ENCODE data around the gene MYO1D. TPM values are rescaled to one million over a fixed set of nuclear protein-coding genes. Genes with fewer than 3 reads are reported as not detected.

Gene MYO1D
- total RNA-seq, 1 donor, result 160 TPM

GRCh38 chr17:32763855-32764439 is 113.0 kb downstream of the MYO1D start:
- no peak for TF ChIP-seq CTCF (IDR thresholded peaks at IDR 0.05; ENCODE audit: extremely low read depth, low read depth, low read length)
- no peak overlapping the region for H2AFZ ChIP-seq (ENCODE audit: low read length)
- H3K79me2 ChIP-seq (ENCODE audit: insufficient read depth, low read length), result no peaks in the 10 kb centered on the region
- H3K9me3 ChIP-seq (ENCODE audit: low read depth, low read length), result no peaks in the 10 kb centered on the region
- no peaks in the 10 kb centered on the region for H3K36me3 ChIP-seq (ENCODE audit: insufficient read depth, low read length)
- no peak overlapping the region for H3K4me2 ChIP-seq (ENCODE audit: insufficient read depth, low read length)
- H3K4me1 ChIP-seq (ENCODE audit: insufficient read depth, low read length), result no peaks in the 10 kb centered on the region
- DNase-seq (ENCODE audit: insufficient read length, low spot score, missing footprints), result no peak
- no peaks in the 10 kb centered on the region for H4K20me1 ChIP-seq (ENCODE audit: insufficient read depth, low read length)
- no peaks in the 10 kb centered on the region for H3K27me3 ChIP-seq (ENCODE audit: insufficient read depth, low read length)
- H3K4me3 ChIP-seq (ENCODE audit: insufficient read depth, low read length), result no peak overlapping the region
- no peak overlapping the region for H3K27ac ChIP-seq (ENCODE audit: low read depth, low read length)

- no peak overlapping the region for H3K27ac ChIP-seq (ENCODE audit: low read depth, low read length)
- no peak overlapping the region for H2AFZ ChIP-seq (ENCODE audit: low read length)
- TF ChIP-seq CTCF (IDR thresholded peaks at IDR 0.05; ENCODE audit: extremely low read depth, low read depth, low read length), result no peak
- H3K36me3 ChIP-seq (ENCODE audit: insufficient read depth, low read length), result no peaks in the 10 kb centered on the region
- no peaks in the 10 kb centered on the region for H4K20me1 ChIP-seq (ENCODE audit: insufficient read depth, low read length)
- no peaks in the 10 kb centered on the region for H3K4me1 ChIP-seq (ENCODE audit: insufficient read depth, low read length)
- H3K4me2 ChIP-seq (ENCODE audit: insufficient read depth, low read length), result no peak overlapping the region
- H3K9me3 ChIP-seq (ENCODE audit: low read depth, low read length), result no peaks in the 10 kb centered on the region
- DNase-seq (ENCODE audit: insufficient read length, low spot score, missing footprints), result no peak
- no peak overlapping the region for H3K4me3 ChIP-seq (ENCODE audit: insufficient read depth, low read length)
- no peaks in the 10 kb centered on the region for H3K27me3 ChIP-seq (ENCODE audit: insufficient read depth, low read length)
- no peaks in the 10 kb centered on the region for H3K79me2 ChIP-seq (ENCODE audit: insufficient read depth, low read length)
Observed at GRCh38 chr17:32759476-32759875, 117.4 kb downstream of the MYO1D start.

GRCh38 chr17:32757963-32758362 is 119.0 kb downstream of the MYO1D start:
- H3K79me2 ChIP-seq (ENCODE audit: insufficient read depth, low read length), result no peaks in the 10 kb centered on the region
- H3K4me1 ChIP-seq (ENCODE audit: insufficient read depth, low read length), result no peaks in the 10 kb centered on the region
- H2AFZ ChIP-seq (ENCODE audit: low read length), result no peak overlapping the region
- TF ChIP-seq CTCF (IDR thresholded peaks at IDR 0.05; ENCODE audit: extremely low read depth, low read depth, low read length), result no peak
- no peaks in the 10 kb centered on the region for H3K36me3 ChIP-seq (ENCODE audit: insufficient read depth, low read length)
- no peaks in the 10 kb centered on the region for H4K20me1 ChIP-seq (ENCODE audit: insufficient read depth, low read length)
- no peak overlapping the region for H3K4me2 ChIP-seq (ENCODE audit: insufficient read depth, low read length)
- no peaks in the 10 kb centered on the region for H3K27me3 ChIP-seq (ENCODE audit: insufficient read depth, low read length)
- no peak for DNase-seq (ENCODE audit: insufficient read length, low spot score, missing footprints)
- H3K27ac ChIP-seq (ENCODE audit: low read depth, low read length), result no peak overlapping the region
- no peaks in the 10 kb centered on the region for H3K9me3 ChIP-seq (ENCODE audit: low read depth, low read length)
- no peak overlapping the region for H3K4me3 ChIP-seq (ENCODE audit: insufficient read depth, low read length)

- Histone ChIP-seq H3K36me3 (ENCODE audit: insufficient read depth, low read length) (no peaks in the 10 kb centered on the region), H3K9me3 (ENCODE audit: low read depth, low read length) (no peaks in the 10 kb centered on the region), H2AFZ (ENCODE audit: low read length) (no peak overlapping the region), H3K27me3 (ENCODE audit: insufficient read depth, low read length) (no peaks in the 10 kb centered on the region), H3K4me1 (ENCODE audit: insufficient read depth, low read length) (no peaks in the 10 kb centered on the region), H4K20me1 (ENCODE audit: insufficient read depth, low read length) (no peaks in the 10 kb centered on the region), H3K79me2 (ENCODE audit: insufficient read depth, low read length) (no peaks in the 10 kb centered on the region), H3K4me3 (ENCODE audit: insufficient read depth, low read length) (no peak overlapping the region), H3K4me2 (ENCODE audit: insufficient read depth, low read length) (no peak overlapping the region), H3K27ac (ENCODE audit: low read depth, low read length) (no peak overlapping the region)
- DNase-seq (ENCODE audit: insufficient read length, low spot score, missing footprints), result no peak
- TF ChIP-seq CTCF (IDR thresholded peaks at IDR 0.05; ENCODE audit: extremely low read depth, low read depth, low read length), result no peak
Observed at GRCh38 chr17:32756696-32757095, 120.2 kb downstream of the MYO1D start.

Measured in osteoblast (primary cell).